ENCODE measurements around the gene FAM193A.

FAM193A gene

DNA sequence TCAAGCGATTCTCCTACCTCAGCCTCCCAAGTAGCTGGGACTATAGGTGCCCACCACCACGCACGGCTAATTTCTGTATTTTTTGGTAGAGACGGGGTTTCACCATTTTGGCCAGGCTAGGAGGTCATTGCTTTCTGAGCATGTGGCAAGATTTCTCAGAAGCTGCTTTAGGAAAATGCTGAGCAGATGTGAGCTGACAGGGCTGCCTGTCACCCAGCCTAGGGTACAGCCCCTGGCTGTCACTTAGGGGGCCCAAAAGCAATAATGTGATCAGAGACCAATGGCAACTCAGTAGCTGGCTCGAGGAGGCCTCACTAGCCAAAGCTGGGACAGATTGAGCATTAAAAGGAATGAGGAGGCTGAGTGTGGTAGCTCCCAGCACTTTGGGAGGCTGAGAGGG, 154.9 kb downstream of the FAM193A start:
- TF ChIP-seq POLR2AphosphoS5 (IDR thresholded peaks at IDR 0.05; ENCODE audit: low read depth, low read length) (no peak), TAF1 (IDR thresholded peaks at IDR 0.05; ENCODE audit: borderline replicate concordance, insufficient read depth, low read length) (no peak), FOXP2 (optimal IDR thresholded peaks at IDR 0.05; ENCODE audit: borderline replicate concordance, extremely low read depth, extremely low read length, insufficient read depth) (no peak), SIN3A (IDR thresholded peaks at IDR 0.05; ENCODE audit: borderline replicate concordance, insufficient read depth, low read length) (no peak), REST (IDR thresholded peaks at IDR 0.05; ENCODE audit: insufficient read depth in 1 of 2, low read depth in 2 of 2, low read length in 2 of 2) (no peak)

DNA sequence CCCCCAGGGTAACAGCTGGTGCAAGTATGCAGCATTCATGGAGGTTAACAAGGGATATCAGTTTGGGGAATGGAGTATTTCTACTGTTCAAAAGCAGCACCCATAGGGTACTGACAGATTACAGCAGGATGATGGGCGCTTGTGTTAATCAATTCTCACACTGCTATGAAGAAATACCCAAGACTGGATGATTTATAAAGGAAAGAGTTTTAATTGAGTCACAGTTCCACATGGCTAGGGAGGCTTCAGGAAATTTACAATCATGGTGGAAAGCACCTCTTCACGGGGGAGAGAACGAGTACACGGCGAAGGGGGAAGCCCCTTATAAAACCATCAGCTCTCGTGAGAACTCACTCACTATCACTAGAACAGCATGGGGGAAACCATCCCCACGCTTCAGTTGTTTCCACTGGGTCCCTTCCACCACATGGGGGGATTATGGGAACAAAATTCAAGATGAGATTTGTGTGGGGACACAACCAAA, 155.5 kb downstream of the FAM193A start:
- TF ChIP-seq FOXP2 (optimal IDR thresholded peaks at IDR 0.05; ENCODE audit: borderline replicate concordance, extremely low read depth, extremely low read length, insufficient read depth), result no peak
- no peak for TF ChIP-seq TAF1 (IDR thresholded peaks at IDR 0.05; ENCODE audit: borderline replicate concordance, insufficient read depth, low read length)
- no peak for TF ChIP-seq POLR2AphosphoS5 (IDR thresholded peaks at IDR 0.05; ENCODE audit: low read depth, low read length)
- no peak for TF ChIP-seq SIN3A (IDR thresholded peaks at IDR 0.05; ENCODE audit: borderline replicate concordance, insufficient read depth, low read length)
- TF ChIP-seq REST (IDR thresholded peaks at IDR 0.05; ENCODE audit: insufficient read depth in 1 of 2, low read depth in 2 of 2, low read length in 2 of 2), result no peak

DNA sequence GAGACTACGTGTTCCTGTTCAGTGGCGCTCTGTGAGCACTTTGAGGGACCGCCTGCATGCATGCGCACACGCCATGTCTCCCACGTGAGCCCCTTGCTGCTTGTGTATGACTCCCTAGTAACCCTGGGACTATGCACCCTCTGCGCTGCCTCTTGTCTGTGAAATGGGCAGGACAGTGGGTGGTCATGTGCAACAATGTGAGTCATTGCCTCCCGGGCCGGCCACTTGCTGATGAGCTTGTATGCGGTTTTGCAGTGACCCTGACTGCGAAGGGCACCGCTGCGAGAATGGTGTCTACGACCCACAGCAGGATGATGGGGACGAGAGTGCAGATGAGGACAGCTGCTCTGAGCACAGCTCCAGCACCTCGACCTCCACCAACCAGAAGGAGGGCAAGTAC, 158.2 kb downstream of the FAM193A start:
- no peak for TF ChIP-seq TAF1 (IDR thresholded peaks at IDR 0.05; ENCODE audit: borderline replicate concordance, insufficient read depth, low read length)
- no peak for TF ChIP-seq SIN3A (IDR thresholded peaks at IDR 0.05; ENCODE audit: borderline replicate concordance, insufficient read depth, low read length)
- TF ChIP-seq REST (IDR thresholded peaks at IDR 0.05; ENCODE audit: insufficient read depth in 1 of 2, low read depth in 2 of 2, low read length in 2 of 2), result no peak
- no peak for TF ChIP-seq FOXP2 (optimal IDR thresholded peaks at IDR 0.05; ENCODE audit: borderline replicate concordance, extremely low read depth, extremely low read length, insufficient read depth)
- TF ChIP-seq POLR2AphosphoS5 (IDR thresholded peaks at IDR 0.05; ENCODE audit: low read depth, low read length), result no peak

GRCh38 chr4:2695346-2696060, 159.1 kb downstream of the FAM193A start:
- TF ChIP-seq SIN3A (IDR thresholded peaks at IDR 0.05; ENCODE audit: borderline replicate concordance, insufficient read depth, low read length) (no peak), REST (IDR thresholded peaks at IDR 0.05; ENCODE audit: insufficient read depth in 1 of 2, low read depth in 2 of 2, low read length in 2 of 2) (no peak), POLR2AphosphoS5 (IDR thresholded peaks at IDR 0.05; ENCODE audit: low read depth, low read length) (no peak), TAF1 (IDR thresholded peaks at IDR 0.05; ENCODE audit: borderline replicate concordance, insufficient read depth, low read length) (no peak), FOXP2 (optimal IDR thresholded peaks at IDR 0.05; ENCODE audit: borderline replicate concordance, extremely low read depth, extremely low read length, insufficient read depth) (no peak)
